Measurements from ENCODE around the gene RETREG1. TPM values are rescaled to one million over a fixed set of nuclear protein-coding genes. Genes with fewer than 3 reads are reported as not detected.

Gene RETREG1
- total RNA-seq, 1 donor from 2014 or later: 11.6 TPM

DNA sequence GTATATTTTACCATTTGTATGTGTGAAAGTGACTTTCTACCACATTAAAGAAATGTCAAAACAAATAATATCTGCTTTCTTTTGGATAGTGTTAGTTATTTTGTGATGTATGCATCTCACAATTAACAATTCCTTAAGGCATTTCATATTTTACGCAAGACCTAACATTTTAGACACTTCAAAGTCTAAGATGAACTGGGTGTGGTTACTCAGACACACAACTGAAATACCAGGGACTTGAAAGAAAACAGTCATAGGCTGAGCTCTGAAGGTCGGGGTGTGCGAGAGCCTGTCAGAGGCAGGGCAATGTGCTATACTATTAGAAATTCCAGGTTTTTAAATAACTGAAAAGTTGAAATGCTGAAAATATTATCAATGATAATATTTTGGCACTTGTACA, 106.7 kb downstream of the RETREG1 start:
- Mint-ChIP-seq H3K9me3 (no peaks in the 10 kb centered on the region), H3K27ac (no peak overlapping the region), H3K4me1 (ENCODE audit: unreplicated experiment) (peaks cover 10% of the 10 kb centered on the region), H3K27me3 (no peaks in the 10 kb centered on the region), H3K36me3 (no peaks in the 10 kb centered on the region), H3K4me3 (no peak overlapping the region)
- TF ChIP-seq, protein P1, sequence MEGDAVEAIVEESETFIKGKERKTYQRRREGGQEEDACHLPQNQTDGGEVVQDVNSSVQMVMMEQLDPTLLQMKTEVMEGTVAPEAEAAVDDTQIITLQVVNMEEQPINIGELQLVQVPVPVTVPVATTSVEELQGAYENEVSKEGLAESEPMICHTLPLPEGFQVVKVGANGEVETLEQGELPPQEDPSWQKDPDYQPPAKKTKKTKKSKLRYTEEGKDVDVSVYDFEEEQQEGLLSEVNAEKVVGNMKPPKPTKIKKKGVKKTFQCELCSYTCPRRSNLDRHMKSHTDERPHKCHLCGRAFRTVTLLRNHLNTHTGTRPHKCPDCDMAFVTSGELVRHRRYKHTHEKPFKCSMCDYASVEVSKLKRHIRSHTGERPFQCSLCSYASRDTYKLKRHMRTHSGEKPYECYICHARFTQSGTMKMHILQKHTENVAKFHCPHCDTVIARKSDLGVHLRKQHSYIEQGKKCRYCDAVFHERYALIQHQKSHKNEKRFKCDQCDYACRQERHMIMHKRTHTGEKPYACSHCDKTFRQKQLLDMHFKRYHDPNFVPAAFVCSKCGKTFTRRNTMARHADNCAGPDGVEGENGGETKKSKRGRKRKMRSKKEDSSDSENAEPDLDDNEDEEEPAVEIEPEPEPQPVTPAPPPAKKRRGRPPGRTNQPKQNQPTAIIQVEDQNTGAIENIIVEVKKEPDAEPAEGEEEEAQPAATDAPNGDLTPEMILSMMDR (conservative IDR thresholded peaks at IDR 0.05): no peak
- DNase-seq (ENCODE audit: extremely low spot score, unreplicated experiment): no peak

DNA sequence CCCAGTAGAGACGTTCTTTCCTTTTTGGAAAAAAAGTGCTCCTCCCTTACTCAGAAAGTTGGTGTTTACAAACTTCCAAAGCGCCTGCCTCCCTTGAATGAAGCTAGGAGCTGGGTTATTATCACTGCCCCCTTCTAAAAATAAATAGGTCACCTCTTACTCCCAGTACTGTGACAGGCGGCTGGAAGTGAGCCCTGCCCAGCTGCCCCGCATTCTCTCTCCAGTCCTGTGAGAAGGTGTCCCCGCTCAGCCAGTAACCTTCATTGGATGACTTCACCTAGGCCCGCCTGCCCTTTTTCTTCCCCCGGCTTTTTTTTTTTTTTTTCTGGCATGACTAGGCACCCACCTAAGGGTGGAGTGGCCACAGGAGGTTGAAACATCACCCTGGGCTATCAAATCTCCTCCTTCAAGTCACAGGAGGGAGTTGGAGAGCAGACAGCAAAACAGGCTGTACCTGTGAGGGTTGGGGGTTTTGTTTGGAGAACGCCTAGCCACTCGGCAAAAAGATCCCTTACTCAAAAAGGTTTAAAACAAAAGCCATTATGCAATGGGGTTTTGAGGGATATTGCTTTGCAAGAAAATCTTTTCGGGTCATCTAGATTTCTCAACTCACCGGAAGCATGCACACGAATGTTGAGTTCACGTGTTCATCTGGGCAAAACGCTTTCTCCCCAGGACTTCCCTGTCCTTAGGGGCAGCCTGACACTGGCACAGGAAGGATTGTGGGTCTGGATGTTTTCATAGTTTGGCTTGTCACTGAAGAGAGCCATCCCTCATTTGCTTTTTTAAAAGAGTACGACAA, 107.9 kb downstream of the RETREG1 start:
- Mint-ChIP-seq H3K36me3 (no peaks in the 10 kb centered on the region), H3K27ac (peak overlapping the region; percentile 91), H3K4me1 (ENCODE audit: unreplicated experiment) (peaks cover 10% of the 10 kb centered on the region), H3K27me3 (no peaks in the 10 kb centered on the region), H3K4me3 (peak overlapping the region; percentile 67), H3K9me3 (no peaks in the 10 kb centered on the region)
- no peak for DNase-seq (ENCODE audit: extremely low spot score, unreplicated experiment)
- TF ChIP-seq, protein P1 (conservative IDR thresholded peaks at IDR 0.05): no peak

DNA sequence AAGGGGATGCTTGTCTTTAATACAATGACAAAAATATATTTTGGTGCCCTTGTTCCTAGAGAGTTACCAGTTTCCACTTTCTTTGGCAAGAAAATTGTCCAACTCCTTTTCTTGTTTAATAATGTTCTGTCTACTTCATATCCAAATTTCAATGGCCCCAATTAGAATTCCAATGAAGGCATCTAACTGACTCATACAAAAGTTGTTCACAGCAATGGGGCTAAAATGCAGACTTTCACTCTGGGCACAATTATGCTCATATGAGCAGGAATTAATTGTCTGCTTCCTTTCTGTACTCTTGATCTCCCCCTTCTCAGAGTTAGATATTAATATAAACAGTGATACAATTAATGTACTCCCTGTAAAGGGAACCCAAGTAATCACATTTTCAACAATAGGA, 109.1 kb downstream of the RETREG1 start:
- H3K4me1 Mint-ChIP-seq (ENCODE audit: unreplicated experiment): peaks cover 14% of the 10 kb centered on the region
- DNase-seq (ENCODE audit: extremely low spot score, unreplicated experiment): no peak
- TF ChIP-seq, protein P1 (conservative IDR thresholded peaks at IDR 0.05): no peak
- no peaks in the 10 kb centered on the region for H3K9me3 Mint-ChIP-seq
- H3K27ac Mint-ChIP-seq: no peak overlapping the region
- H3K4me3 Mint-ChIP-seq: peak overlapping the region; percentile 47
- no peaks in the 10 kb centered on the region for H3K27me3 Mint-ChIP-seq
- no peaks in the 10 kb centered on the region for H3K36me3 Mint-ChIP-seq

DNA sequence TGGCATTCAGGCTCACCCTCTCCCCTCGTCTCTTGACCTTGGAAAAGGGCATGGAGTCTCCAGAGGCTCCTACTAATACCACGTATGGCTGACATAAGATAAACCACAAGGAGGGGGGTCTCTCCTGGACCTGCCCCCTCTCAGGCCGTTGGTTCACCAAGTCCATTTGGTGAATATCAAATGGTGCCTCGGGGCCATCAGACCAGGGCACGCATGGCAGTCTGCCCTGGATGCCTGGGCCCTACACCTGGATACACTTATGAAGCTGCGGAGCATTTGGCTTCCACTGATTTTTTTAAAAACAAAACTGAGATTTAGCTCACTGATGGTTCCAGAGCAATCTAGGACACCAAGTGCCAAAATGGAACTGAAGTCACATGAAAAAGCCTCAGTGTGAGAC, 110.9 kb downstream of the RETREG1 start:
- H3K4me1 Mint-ChIP-seq (ENCODE audit: unreplicated experiment): peaks cover 20% of the 10 kb centered on the region
- H3K36me3 Mint-ChIP-seq: no peaks in the 10 kb centered on the region
- H3K4me3 Mint-ChIP-seq: no peak overlapping the region
- TF ChIP-seq, protein P1 (conservative IDR thresholded peaks at IDR 0.05): no peak
- DNase-seq (ENCODE audit: extremely low spot score, unreplicated experiment): no peak
- H3K9me3 Mint-ChIP-seq: no peaks in the 10 kb centered on the region
- H3K27me3 Mint-ChIP-seq: no peaks in the 10 kb centered on the region
- no peak overlapping the region for H3K27ac Mint-ChIP-seq

DNA sequence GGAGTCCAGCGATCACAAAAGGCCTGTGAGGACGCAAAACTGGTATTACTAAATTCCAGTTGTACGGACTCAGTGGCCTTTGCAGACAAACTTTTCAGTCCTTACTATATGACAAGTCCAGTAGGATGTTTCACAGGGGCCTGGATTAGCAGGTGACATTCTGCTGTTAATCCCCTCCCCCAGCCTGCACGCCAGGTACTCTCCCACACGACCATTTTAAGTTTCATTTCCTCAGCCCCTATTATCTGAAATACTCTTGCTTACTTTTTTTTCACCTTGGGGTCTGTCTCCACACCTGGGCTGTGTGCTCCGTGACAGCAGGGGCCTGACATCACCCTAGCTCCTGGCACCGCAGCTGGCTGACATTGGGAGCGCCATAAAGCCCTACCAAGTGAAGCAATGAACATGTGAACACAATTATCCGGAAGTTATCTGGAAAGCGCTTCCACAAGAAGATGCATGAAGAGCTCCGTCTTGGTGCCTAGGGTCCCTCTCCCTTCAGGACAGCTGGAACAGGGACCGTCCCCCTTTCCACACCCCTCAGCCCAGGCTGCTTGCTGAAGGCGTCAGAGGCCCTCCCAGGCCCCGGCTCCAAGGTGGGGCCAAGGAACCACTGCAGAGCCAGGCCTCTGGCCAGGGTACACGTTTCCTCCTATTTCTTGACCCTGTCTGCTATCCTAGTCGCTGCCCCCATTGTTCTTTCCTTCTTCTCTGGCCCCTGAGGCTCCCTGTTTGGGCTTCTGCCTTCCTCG, 111.5 kb downstream of the RETREG1 start:
- H3K27ac Mint-ChIP-seq: no peak overlapping the region
- no peaks in the 10 kb centered on the region for H3K36me3 Mint-ChIP-seq
- H3K4me1 Mint-ChIP-seq (ENCODE audit: unreplicated experiment): peaks cover 20% of the 10 kb centered on the region
- H3K27me3 Mint-ChIP-seq: no peaks in the 10 kb centered on the region
- TF ChIP-seq, protein P1 (conservative IDR thresholded peaks at IDR 0.05): no peak
- H3K4me3 Mint-ChIP-seq: no peak overlapping the region
- DNase-seq (ENCODE audit: extremely low spot score, unreplicated experiment): no peak
- no peaks in the 10 kb centered on the region for H3K9me3 Mint-ChIP-seq
